ENCODE measurements around the gene HOXB2. TPM values are rescaled to one million over a fixed set of nuclear protein-coding genes. Genes with fewer than 3 reads are reported as not detected.

Gene HOXB2
- total RNA-seq, 1 donor from 2014 or later, result 39.7 TPM

GRCh38 chr17:48494335-48494734, 50.6 kb downstream of the HOXB2 start:
- no peak for DNase-seq (ENCODE audit: extremely low read depth, low read depth, low spot score)

Other genes with a start within 250 kb of the HOXB2 start
- gene SKAP1, start 114.9 kb downstream of the HOXB2 start, total RNA-seq, result 0.58 and 0.99 TPM in 2 replicates
- gene HOXB1, start 14.1 kb downstream of the HOXB2 start, total RNA-seq, result not detected in 2 replicates
- 7.9 and 10.3 TPM in 2 replicates for gene HOXB4, start 33.2 kb upstream of the HOXB2 start, total RNA-seq
- 17.7 and 48.0 TPM in 2 replicates for gene HOXB3, start 45.1 kb upstream of the HOXB2 start, total RNA-seq
- 2.4 and 7.4 TPM in 2 replicates for gene HOXB5, start 48.7 kb upstream of the HOXB2 start, total RNA-seq
- 48.2 and 51.0 TPM in 2 replicates for gene HOXB6, start 59.9 kb upstream of the HOXB2 start, total RNA-seq
- 39.4 and 44.7 TPM in 2 replicates for gene HOXB7, start 65.9 kb upstream of the HOXB2 start, total RNA-seq
- gene HOXB8, start 70.2 kb upstream of the HOXB2 start, total RNA-seq, result 27.0 and 31.7 TPM in 2 replicates
- gene HOXB9, start 81.2 kb upstream of the HOXB2 start, total RNA-seq, result 14.5 and 16.7 TPM in 2 replicates
- gene PRAC1, start 177.4 kb upstream of the HOXB2 start, total RNA-seq, result not detected in 2 replicates
- gene PRAC2, start 178.1 kb upstream of the HOXB2 start, total RNA-seq, result not detected in 2 replicates
- not detected in 2 replicates for gene HOXB13, start 183.6 kb upstream of the HOXB2 start, total RNA-seq

Data from glomerular endothelial cell (primary cell).